IPS DF 6.9 (cell line): ENCODE data around the gene MATN1.

Experiments
- DNase-seq: peaks from one replicate; pipeline ENCODE4 v3.0.0-alpha.2; 2013; ENCODE audit warnings: low read depth, low spot score
- H3K27ac ChIP-seq: one replicate; pipeline ENCODE4 v1.5.1; 2013; ENCODE audit warnings: low read length, control low read depth
- H3K27me3 ChIP-seq: 2 replicates; pipeline ENCODE4 v1.6.1; 2013; ENCODE audit warnings: mild to moderate bottlenecking, low read length; ENCODE audit not compliant: control insufficient read depth, insufficient read depth
- H3K36me3 ChIP-seq: 2 replicates; pipeline ENCODE4 v1.6.1; 2013; ENCODE audit warnings: low read length; ENCODE audit not compliant: control insufficient read depth, insufficient read depth
- H3K4me1 ChIP-seq: 2 replicates; pipeline ENCODE4 v1.6.1; 2013; ENCODE audit warnings: low read length; ENCODE audit not compliant: control insufficient read depth, insufficient read depth
- H3K4me3 ChIP-seq: 2 replicates; pipeline ENCODE4 v1.5.1; 2013; ENCODE audit warnings: mild to moderate bottlenecking, low read length
- H3K9me3 ChIP-seq: 2 replicates; pipeline ENCODE4 v1.6.1; 2013; ENCODE audit warnings: low read length, inconsistent platforms; ENCODE audit not compliant: control insufficient read depth, insufficient read depth
- WGBS: extraction: QIAGEN DNeasy Blood & Tissue Kit; methylation state at CpG from one replicate; pipeline ENCODE4 v1.1.7; 2013; ENCODE audit warnings: mixed read lengths, missing lambda C conversion rate; ENCODE audit not compliant: insufficient read length, insufficient coverage; 5-methylcytosine and 5-hydroxymethylcytosine counted together

Gene MATN1

GRCh38 chr1:30680429-30680828 is 43.0 kb downstream of the MATN1 start:
- Histone ChIP-seq H3K4me1 (0 out of 2 replicates have a peak, but pooled peaks cover 1% of the 10 kb centered on the region), H3K27me3 (no peaks in the 10 kb centered on the region), H3K9me3 (peaks cover 2% of the 10 kb centered on the region; the same call in 1 of the 2 replicates), H3K36me3 (no peaks in the 10 kb centered on the region), H3K27ac (no peak overlapping the region), H3K4me3 (no peak overlapping the region)
- DNase-seq = no peak
- no CpG with 5 or more reads among the region's 7 CpGs for WGBS

DNA sequence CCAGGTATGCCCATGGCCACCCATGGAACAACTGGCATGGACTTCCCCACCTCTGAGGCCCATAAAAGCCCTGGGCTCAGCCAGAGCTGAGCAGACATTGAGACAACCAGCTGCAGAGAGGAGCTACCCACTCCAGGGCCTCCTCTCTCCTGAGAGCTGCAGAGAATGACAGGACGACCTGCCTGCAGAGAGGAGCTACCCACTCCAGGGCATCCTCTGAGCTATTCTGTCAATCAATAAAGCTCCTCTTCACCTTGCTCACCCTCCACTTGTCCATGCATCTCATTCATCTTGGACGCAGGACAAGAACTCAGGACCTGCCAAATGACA is 43.4 kb downstream of the MATN1 start:
- no peaks in the 10 kb centered on the region for H3K36me3 ChIP-seq
- DNase-seq = no peak
- H3K9me3 ChIP-seq = peaks cover 2% of the 10 kb centered on the region; the same call in 1 of the 2 replicates
- no CpG with 5 or more reads among the region's 2 CpGs for WGBS
- no peaks in the 10 kb centered on the region for H3K27me3 ChIP-seq
- no peak overlapping the region for H3K27ac ChIP-seq
- H3K4me3 ChIP-seq = no peak overlapping the region
- 0 out of 2 replicates have a peak, but pooled peaks cover 1% of the 10 kb centered on the region for H3K4me1 ChIP-seq

- no peak overlapping the region for H3K4me3 ChIP-seq
- H3K27ac ChIP-seq = no peak overlapping the region
- H3K9me3 ChIP-seq = peaks cover 2% of the 10 kb centered on the region; the same call in 1 of the 2 replicates
- H3K36me3 ChIP-seq = no peaks in the 10 kb centered on the region
- no CpG with 5 or more reads among the region's 2 CpGs for WGBS
- no peak for DNase-seq
- H3K4me1 ChIP-seq = no peaks in the 10 kb centered on the region
- H3K27me3 ChIP-seq = no peaks in the 10 kb centered on the region
Observed at GRCh38 chr1:30679201-30679975, 44.0 kb downstream of the MATN1 start.

DNA sequence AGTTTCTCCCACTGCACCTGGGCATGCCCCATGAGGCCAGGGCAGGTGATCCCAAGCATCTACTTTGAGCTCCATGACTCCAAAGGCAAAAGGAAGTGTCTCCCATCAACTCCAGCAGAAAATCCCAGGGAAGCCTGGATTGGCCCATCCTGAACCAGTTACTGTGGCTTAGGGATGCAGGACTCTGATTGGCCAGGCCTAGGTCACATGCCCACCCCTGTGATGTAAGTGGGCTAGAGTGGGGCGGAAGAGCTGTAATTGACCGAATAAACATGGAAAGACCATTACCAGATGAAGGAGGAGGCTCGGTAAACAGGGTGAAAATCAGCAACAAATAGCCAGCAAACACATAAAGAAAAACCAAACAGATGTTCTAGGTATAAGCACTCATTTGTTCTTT is 45.2 kb downstream of the MATN1 start:
- no peak overlapping the region for H3K27ac ChIP-seq
- no peaks in the 10 kb centered on the region for H3K4me1 ChIP-seq
- H3K36me3 ChIP-seq = no peaks in the 10 kb centered on the region
- no peak for DNase-seq
- no CpG with 5 or more reads among the region's 3 CpGs for WGBS
- peaks cover 2% of the 10 kb centered on the region; the same call in 1 of the 2 replicates for H3K9me3 ChIP-seq
- H3K4me3 ChIP-seq = no peak overlapping the region
- H3K27me3 ChIP-seq = no peaks in the 10 kb centered on the region

DNA sequence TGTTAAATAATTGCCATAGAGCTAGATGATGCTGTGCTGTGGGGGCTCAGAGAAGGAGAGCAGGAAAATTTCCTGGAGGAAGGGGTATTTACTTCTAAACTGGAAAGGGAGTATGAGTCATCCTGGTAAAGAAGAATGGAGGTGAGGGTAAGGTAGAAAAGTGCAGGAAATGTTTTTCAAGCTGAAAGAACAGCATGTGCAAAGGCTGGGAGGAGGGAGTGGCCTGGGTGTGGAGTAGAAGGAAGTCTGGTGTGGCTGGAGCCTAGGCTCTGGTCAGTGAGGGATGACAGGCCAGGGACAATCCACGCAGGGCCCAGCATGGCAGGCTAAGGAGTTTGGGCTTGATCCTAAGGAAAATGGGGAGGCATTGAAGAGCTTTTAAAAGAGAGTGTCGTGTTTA is 45.9 kb downstream of the MATN1 start:
- no peaks in the 10 kb centered on the region for H3K27me3 ChIP-seq
- no peak overlapping the region for H3K4me3 ChIP-seq
- no peak overlapping the region for H3K27ac ChIP-seq
- no peaks in the 10 kb centered on the region for H3K4me1 ChIP-seq
- H3K36me3 ChIP-seq = no peaks in the 10 kb centered on the region
- H3K9me3 ChIP-seq = peaks cover 2% of the 10 kb centered on the region; the same call in 1 of the 2 replicates
- 100% methylated on average over 1 of the region's 2 CpGs for WGBS
- no peak for DNase-seq

DNA sequence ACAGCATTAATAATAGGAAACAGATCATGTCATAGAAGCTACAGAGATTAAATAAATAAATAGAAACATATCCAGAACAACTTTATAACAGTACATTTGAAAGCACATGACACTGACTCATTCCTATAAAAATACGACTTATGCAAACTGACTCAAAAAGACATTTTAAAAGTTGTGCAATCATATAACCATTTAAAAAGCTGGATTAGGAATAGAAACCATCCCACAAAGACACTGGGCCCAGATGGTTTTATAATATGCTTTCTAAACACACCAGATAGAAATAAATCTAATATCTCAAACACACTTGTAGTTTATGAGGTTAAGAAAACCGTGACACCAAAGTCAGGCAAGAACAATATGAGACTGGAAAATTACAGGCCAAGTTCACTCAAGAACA is 47.6 kb downstream of the MATN1 start:
- no peak overlapping the region for H3K4me3 ChIP-seq
- H3K36me3 ChIP-seq = no peaks in the 10 kb centered on the region
- DNase-seq = no peak
- H3K4me1 ChIP-seq = no peaks in the 10 kb centered on the region
- no peaks in the 10 kb centered on the region for H3K27me3 ChIP-seq
- H3K27ac ChIP-seq = no peak overlapping the region
- no CpG with 5 or more reads among the region's 2 CpGs for WGBS
- peaks cover 2% of the 10 kb centered on the region; the same call in 1 of the 2 replicates for H3K9me3 ChIP-seq

DNA sequence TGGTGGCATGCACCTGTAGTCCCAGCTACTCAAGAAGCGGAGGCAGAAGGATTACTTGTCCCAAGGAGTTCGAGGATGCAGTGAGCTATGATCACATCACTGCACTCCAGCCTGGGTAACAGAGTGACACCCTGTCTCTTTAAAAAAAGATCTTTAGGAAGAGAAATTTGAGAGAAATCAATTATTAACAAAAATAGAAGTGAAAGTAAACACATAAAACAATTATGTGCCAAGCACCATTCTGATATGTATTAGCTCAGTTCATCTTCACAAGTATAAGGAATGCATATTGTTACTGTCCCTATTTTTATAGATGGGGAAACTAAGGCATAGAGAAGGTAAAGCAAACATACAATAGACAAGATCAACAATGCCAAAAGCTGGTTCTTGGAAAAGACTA is 48.1 kb downstream of the MATN1 start:
- Histone ChIP-seq H3K36me3 (no peaks in the 10 kb centered on the region), H3K4me3 (no peak overlapping the region), H3K27ac (no peak overlapping the region), H3K27me3 (no peaks in the 10 kb centered on the region), H3K9me3 (peaks cover 2% of the 10 kb centered on the region; the same call in 1 of the 2 replicates), H3K4me1 (no peaks in the 10 kb centered on the region)
- no CpG with 5 or more reads among the region's 2 CpGs for WGBS
- DNase-seq = no peak

DNA sequence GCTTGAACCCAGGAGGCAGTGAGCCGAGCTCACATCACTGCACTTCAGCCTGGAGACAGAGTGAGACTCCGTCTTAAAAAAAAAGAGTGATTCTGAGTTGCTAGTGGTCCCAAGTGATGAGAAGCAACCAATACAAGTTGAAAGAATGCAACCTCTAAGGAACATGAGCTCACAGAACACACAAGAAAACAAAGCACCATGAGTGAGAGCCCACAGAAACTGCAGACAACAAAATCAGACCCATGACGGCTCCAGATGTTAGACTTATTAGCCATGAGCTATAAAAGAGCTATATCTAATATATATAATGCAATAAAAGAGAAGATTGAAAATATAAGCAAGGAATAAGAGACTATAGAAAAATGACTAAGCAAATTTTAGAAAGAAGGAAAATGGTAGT is 50.0 kb downstream of the MATN1 start:
- Histone ChIP-seq H3K4me1 (no peaks in the 10 kb centered on the region), H3K36me3 (no peaks in the 10 kb centered on the region), H3K4me3 (no peak overlapping the region), H3K27ac (no peak overlapping the region), H3K27me3 (no peaks in the 10 kb centered on the region), H3K9me3 (no peaks in the 10 kb centered on the region)
- DNase-seq = no peak
- no CpG with 5 or more reads among the region's 3 CpGs for WGBS

DNA sequence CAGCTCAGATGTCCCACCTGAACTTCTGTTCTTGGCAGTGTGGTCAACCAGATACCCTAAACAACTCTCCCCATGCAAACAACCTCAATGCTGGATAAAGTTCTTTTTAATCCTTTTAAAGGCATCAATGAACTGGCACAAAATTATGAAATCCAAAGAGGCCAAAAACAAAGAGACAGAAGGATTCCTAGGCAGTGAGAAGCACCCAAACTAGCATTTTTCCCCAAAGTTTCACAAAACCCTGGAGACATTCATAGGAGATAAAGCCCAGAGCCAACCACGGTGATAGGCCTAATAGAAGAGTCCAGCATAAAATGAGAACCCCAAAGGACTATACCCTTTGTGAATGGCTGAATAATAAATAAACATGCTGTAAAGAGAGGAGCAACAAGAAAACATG is 50.7 kb downstream of the MATN1 start:
- Histone ChIP-seq H3K27ac (no peak overlapping the region), H3K27me3 (no peaks in the 10 kb centered on the region), H3K9me3 (no peaks in the 10 kb centered on the region), H3K4me1 (no peaks in the 10 kb centered on the region), H3K4me3 (no peak overlapping the region), H3K36me3 (no peaks in the 10 kb centered on the region)
- WGBS = no CpG with 5 or more reads among the region's 1 CpG
- DNase-seq = no peak

DNA sequence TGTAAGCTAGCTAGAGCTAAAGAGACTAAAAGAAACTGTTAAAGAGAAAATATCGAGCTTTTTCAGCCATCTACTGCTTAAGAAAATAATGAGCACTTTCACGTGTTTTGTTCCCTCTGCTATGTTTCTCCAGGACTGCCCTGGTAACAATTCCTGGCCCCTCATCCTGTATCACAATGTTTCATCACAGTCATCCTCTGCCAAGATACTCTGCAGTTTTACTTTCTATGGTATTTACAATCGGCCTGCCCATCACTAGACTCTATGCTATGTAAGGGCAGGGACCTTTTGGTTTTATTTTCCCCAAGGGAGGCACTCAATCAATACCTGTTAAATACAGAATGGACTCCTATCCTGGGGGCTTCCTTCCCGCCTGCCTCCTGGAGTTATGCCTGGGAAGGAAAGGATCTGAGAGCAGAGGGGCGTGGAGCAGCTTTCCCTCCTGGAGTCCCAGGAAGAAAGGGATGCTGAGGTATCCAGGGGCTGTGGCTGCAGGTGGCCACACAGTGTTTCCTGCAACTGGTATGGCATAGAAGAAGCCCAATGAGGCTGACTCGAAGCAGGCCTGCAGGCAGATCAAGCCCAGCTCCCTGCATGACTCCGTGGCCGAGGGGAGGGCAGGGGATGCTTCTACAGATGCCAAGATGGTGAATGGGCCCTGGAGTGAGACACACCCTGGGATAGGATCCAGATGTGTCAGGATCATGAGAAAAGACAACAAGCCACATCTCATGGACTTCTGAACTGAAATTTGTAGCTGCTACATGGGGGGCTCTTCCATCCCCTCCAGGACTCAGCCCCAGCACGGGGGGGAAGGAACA is 52.9 kb downstream of the MATN1 start:
- no peak for DNase-seq
- no CpG with 5 or more reads among the region's 9 CpGs for WGBS
- H3K27ac ChIP-seq = no peak overlapping the region

More for the DNA sequence above, 52.9 kb downstream of the MATN1 start:
- Histone ChIP-seq H3K4me1 (no peaks in the 10 kb centered on the region), H3K27me3 (no peaks in the 10 kb centered on the region), H3K4me3 (no peak overlapping the region), H3K9me3 (no peaks in the 10 kb centered on the region), H3K36me3 (no peaks in the 10 kb centered on the region)
